GM10248 (cell line): ENCODE measurements around the gene SCNN1G.

Experiments used
- CTCF ChIA-PET: fragments of 300-600 bp; sonication (Branson Sonifier 250); formaldehyde crosslinking; extraction: SDS; loops from one replicate; lab custom pipeline; 2021; ENCODE audit warnings: antibody characterized with exemption; lab: Yijun Ruan, JAX
- POLR2A ChIA-PET: fragments of 350-650 bp; sonication (Branson Sonifier 250); formaldehyde crosslinking; extraction: SDS; loops from one replicate; lab custom pipeline; 2020; ENCODE audit warnings: antibody characterized with exemption; lab: Yijun Ruan, JAX
- DNase-seq: peaks from one replicate; pipeline ENCODE4 v3.0.0; 2012; ENCODE audit errors: extremely low spot score
- CTCF ChIP-seq: IDR thresholded peaks from 2 replicates; pipeline ENCODE4 v1.5.1; 2012; ENCODE audit warnings: mild to moderate bottlenecking, low read depth; ENCODE audit errors: extremely low read depth, missing control alignments, control extremely low read depth

Gene SCNN1G

DNA sequence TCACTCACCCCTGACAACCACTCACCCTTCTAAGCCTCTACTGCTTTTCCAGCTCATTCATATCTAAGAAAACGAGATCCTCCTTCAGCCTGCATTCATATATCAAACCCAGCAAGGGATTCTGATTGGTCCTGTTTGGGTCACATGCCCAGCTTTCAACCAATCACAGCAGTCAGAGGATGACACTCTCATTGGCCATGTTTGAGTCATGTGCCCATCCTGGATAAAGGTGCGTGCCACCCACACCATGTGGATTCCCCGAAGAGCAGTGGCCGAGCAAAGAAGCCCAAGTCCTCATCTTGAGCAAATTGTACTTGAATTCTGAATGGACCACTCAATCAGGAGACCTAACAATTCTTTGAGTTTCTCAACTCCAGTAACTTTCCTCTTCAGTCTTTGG is 45.0 kb downstream of the SCNN1G start:
- POLR2A ChIA-PET, result no interaction called here

DNA sequence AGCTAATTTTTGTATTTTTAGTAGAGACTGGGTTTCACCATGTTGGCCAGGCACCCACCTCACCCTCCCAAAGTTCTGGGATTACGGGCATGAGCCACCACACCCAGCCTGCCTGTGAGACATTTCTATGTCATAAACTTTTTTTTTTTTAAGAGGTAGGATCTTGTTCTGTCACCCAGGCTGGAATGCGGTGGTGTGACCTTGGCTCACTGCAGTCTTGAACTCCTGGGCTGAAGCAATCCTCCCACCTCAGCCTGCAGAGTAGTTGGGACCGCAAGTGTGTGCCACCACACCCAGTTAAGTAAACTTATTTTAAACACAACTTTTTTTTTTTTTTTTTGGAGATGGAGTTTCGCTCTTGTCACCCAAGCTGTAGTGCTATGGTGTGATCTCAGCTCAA is 47.2 kb downstream of the SCNN1G start:
- ChIA-PET CTCF (interaction anchor here (1.5 kb wide), 1 partner anchor 206 kb away, joined by 6 read pairs; no protein-coding TSS in a partner anchor), POLR2A (no interaction called here)
- DNase-seq, result no peak
- TF ChIP-seq CTCF, result no peak

More for the DNA sequence above, 45.0 kb downstream of the SCNN1G start:
- CTCF ChIA-PET, result interaction anchor here (1.9 kb wide), 1 partner anchor 208 kb away, joined by 5 read pairs; no protein-coding TSS in a partner anchor
- no peak for TF ChIP-seq CTCF
- no peak for DNase-seq

DNA sequence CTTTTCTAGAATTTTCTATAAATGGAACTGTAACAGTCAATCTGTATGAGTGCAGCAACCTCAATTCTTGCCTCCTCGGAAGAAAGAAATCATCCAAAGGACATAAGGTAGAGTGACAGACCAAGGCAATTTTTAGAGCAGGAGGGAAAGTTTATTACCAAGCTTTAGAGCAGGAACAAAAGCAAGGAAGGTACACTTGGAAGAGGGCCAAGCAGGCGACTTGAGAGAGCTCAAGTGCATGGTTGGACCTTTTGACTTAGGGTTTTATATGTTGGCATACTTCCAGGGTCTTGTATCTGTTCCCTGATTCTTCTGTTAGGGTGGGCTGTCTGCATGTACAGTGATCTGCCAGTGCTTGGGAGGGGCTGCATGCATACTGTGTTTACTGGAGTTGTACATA is 50.3 kb downstream of the SCNN1G start:
- CTCF ChIA-PET, result no interaction called here

GRCh38 chr16:23235176-23235575 is 52.6 kb downstream of the SCNN1G start:
- DNase-seq, result no peak
- CTCF ChIA-PET, result interaction anchor here (1.4 kb wide), 1 partner anchor 201 kb away, joined by 5 read pairs; no protein-coding TSS in a partner anchor
- POLR2A ChIA-PET, result no interaction called here
- no peak for TF ChIP-seq CTCF

More for the DNA sequence above, 50.3 kb downstream of the SCNN1G start:
- POLR2A ChIA-PET, result no interaction called here
- DNase-seq, result no peak
- no peak for TF ChIP-seq CTCF

DNA sequence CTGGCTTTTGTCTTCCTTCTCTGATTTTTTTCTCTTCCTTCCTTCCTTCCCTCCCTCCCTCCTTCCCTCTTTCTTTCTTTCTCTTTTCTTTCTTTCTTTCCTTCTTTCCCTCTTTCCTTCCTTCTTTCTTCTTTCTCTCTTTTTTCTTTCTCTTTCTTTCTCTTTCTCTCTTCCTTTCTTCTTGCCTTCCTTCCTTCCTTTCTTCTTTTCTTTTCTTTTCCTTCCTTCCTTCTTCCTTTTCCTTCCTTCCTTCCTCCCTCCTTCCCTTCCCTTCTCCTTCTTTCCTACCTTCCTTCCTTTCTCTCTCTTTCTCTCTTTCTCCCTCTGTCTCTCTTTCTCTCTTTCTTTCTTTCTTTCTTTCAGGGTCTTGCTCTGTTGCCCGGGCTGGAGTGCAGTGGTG is 54.4 kb downstream of the SCNN1G start:
- no peak for TF ChIP-seq CTCF
- ChIA-PET CTCF (no interaction called here), POLR2A (no interaction called here)
- DNase-seq, result no peak

GRCh38 chr16:23240994-23241393 is 58.4 kb downstream of the SCNN1G start:
- CTCF ChIA-PET, result interaction anchor here (1.0 kb wide), 1 partner anchor 21 kb away, joined by 3 read pairs; no protein-coding TSS in a partner anchor
- no peak for TF ChIP-seq CTCF
- no peak for DNase-seq
- POLR2A ChIA-PET, result no interaction called here

- CTCF ChIA-PET, result no interaction called here
- TF ChIP-seq CTCF, result peak; percentile 4
- POLR2A ChIA-PET, result no interaction called here
- DNase-seq, result no peak
Measured at GRCh38 chr16:23244122-23244521, 61.6 kb downstream of the SCNN1G start.
